GM12864 (cell line): ENCODE data around the gene TCEAL8.

Experiments
- DNase-seq: peaks from one replicate; pipeline ENCODE4 v3.0.0-alpha.2; 2011; ENCODE audit warnings: low read depth
- H3K4me3 ChIP-seq: 2 replicates; pipeline ENCODE4 v1.5.1; 2011; ENCODE audit warnings: mild to moderate bottlenecking, low read depth, low read length, control low read depth
- TF ChIP-seq, protein P1 (sequence below): IDR thresholded peaks from 2 replicates; pipeline ENCODE4 v1.5.1; 2011; ENCODE audit warnings: low read depth, mild to moderate bottlenecking, moderate library complexity, low read length, control low read depth, inconsistent platforms; ENCODE audit errors: missing control alignments

Gene TCEAL8

DNA sequence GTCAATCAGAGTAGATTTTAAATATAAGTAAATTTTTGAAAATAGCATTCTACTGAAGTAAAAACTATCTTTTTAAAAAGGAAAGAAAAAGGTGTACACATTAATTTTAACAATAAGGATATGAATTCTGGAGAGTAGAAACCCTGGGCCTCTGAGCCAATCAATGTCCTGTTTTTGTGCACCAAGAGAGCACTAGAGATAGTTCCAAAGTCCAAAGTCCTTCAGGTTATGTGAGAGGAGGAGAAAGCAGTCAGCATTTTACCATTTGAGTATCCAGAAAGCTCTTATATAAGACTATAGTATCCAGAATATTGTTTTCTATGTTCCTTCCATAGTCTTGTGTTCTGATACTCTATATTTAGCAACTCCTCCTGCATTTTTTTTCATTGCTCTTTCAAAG, 3.3 kb upstream of the TCEAL8 start:
- DNase-seq = no peak
- no peak overlapping the region for H3K4me3 ChIP-seq
- TF ChIP-seq, protein P1, sequence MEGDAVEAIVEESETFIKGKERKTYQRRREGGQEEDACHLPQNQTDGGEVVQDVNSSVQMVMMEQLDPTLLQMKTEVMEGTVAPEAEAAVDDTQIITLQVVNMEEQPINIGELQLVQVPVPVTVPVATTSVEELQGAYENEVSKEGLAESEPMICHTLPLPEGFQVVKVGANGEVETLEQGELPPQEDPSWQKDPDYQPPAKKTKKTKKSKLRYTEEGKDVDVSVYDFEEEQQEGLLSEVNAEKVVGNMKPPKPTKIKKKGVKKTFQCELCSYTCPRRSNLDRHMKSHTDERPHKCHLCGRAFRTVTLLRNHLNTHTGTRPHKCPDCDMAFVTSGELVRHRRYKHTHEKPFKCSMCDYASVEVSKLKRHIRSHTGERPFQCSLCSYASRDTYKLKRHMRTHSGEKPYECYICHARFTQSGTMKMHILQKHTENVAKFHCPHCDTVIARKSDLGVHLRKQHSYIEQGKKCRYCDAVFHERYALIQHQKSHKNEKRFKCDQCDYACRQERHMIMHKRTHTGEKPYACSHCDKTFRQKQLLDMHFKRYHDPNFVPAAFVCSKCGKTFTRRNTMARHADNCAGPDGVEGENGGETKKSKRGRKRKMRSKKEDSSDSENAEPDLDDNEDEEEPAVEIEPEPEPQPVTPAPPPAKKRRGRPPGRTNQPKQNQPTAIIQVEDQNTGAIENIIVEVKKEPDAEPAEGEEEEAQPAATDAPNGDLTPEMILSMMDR = no peak

- TF ChIP-seq, protein P1 = no peak
- no peak for DNase-seq
Measured at GRCh38 chrX:103256651-103257050, 1.7 kb upstream of the TCEAL8 start.

GRCh38 chrX:103254171-103254824, 657 bp downstream of the TCEAL8 start:
- peak overlapping the region; percentile 83 for H3K4me3 ChIP-seq
- no peak for DNase-seq
- TF ChIP-seq, protein P1 = no peak

More at GRCh38 chrX:103256651-103257050, 1.7 kb upstream of the TCEAL8 start:
- no peak overlapping the region for H3K4me3 ChIP-seq

- TF ChIP-seq, protein P1 = no peak
- peak overlapping the region; percentile 83; the same call in 1 of the 2 replicates for H3K4me3 ChIP-seq
- no peak for DNase-seq
Measured at GRCh38 chrX:103253608-103254007, 1.3 kb downstream of the TCEAL8 start.

DNA sequence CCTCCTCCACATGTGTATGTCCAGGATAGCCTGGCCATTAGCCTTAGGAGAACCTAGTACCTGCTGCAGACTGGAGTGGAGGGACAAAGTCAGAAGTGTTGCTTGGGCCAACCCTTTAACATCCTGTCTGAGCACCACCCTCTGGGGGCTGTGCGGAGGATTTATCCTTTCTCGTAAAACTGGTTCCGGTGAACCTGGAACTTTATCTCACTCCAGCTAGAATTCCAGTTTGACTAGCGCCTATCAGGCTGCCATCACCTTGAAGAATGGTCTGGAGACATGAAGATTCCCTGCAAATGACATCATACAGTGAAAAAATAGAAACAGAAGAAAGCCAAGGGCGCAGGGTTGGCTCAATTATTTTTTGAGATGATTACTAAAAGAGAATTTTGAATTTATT, 4.0 kb downstream of the TCEAL8 start:
- no peak for DNase-seq
- H3K4me3 ChIP-seq = no peak overlapping the region
- TF ChIP-seq, protein P1 = no peak

DNA sequence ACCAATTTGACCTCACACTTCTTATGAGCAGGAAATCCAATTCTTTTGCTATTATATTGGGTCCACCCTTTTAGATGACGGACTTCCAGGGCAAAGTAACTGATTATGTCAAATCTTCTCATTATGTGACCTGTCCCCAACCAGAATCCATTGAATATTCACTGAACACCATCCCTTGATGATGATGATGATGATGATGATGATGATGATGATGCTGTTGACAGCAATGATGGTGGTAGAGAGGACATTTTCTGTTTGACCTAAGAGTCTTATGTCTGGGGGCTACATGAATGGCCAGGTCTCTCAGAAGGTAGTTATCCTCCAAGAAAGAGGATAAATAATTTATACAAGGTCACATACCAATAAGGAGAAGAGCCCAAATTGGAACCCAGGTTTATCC, 5.2 kb downstream of the TCEAL8 start:
- no peak overlapping the region for H3K4me3 ChIP-seq
- TF ChIP-seq, protein P1 = no peak
- no peak for DNase-seq

GRCh38 chrX:103248553-103248952, 6.4 kb downstream of the TCEAL8 start:
- H3K4me3 ChIP-seq = no peak overlapping the region
- TF ChIP-seq, protein P1 = peak; percentile 31
- no peak for DNase-seq
